Upper lobe of right lung (tissue), 1 donor: ENCODE measurements around the gene MAP4K5. TPM values are rescaled to one million over a fixed set of nuclear protein-coding genes. Genes with fewer than 3 reads are reported as not detected.
"Not testable (repeated sequence)": the region's sequence is repeated elsewhere in the genome, so short reads cannot be mapped to it uniquely, and the experiment has no call there.

Source experiments
- ATAC-seq: fragments of 200-7000 bp; cut with Tn5 transposase; one replicate; pipeline ENCODE4 v1.9.1; 2020; ENCODE audit warnings: mild to moderate bottlenecking, moderate library complexity
- DNase-seq: peaks from one replicate; pipeline ENCODE4 v3.0.0-alpha.2; 2020
- H3K27ac ChIP-seq: fragments of 200-600 bp; one replicate; pipeline ENCODE4 v1.8.0; 2022
- H3K27me3 ChIP-seq: fragments of 200-600 bp; one replicate; pipeline ENCODE4 v1.8.0; 2022; ENCODE audit warnings: mild to moderate bottlenecking
- H3K36me3 ChIP-seq: fragments of 200-600 bp; one replicate; pipeline ENCODE4 v1.8.0; 2022
- H3K4me1 ChIP-seq: fragments of 200-600 bp; one replicate; pipeline ENCODE4 v1.8.0; 2022
- H3K4me3 ChIP-seq: fragments of 200-600 bp; one replicate; pipeline ENCODE4 v1.8.0; 2022; ENCODE audit warnings: mild to moderate bottlenecking
- H3K9me3 ChIP-seq: fragments of 200-600 bp; one replicate; pipeline ENCODE4 v1.8.0; 2022
- intact Hi-C: fragments of 100-400 bp; cut with DNase I; formaldehyde crosslinking; loops from one replicate; pipeline ENCODE4 v1.11.0; 2022
- total RNA-seq: library from RNA; stranded (reverse); fragmentation: NEBNext Ultra II Directional; extraction: Animal tissue kit (Norgen Biotek cat#: 25700); gene quantifications from one replicate; pipeline ENCODE4 v1.2.1, GENCODE V29; 2021
- TF ChIP-seq, protein P1 (sequence below): fragments of 200-600 bp; IDR thresholded peaks from one replicate; pipeline ENCODE4 v1.8.0; 2022; ENCODE audit warnings: antibody characterized with exemption
- donor health status: DM: no; HTN: yes; CAD: no; lungs with severe emphysema.

Gene MAP4K5
- total RNA-seq, 1 donor from 2014 or later, result 46.3 TPM

DNA sequence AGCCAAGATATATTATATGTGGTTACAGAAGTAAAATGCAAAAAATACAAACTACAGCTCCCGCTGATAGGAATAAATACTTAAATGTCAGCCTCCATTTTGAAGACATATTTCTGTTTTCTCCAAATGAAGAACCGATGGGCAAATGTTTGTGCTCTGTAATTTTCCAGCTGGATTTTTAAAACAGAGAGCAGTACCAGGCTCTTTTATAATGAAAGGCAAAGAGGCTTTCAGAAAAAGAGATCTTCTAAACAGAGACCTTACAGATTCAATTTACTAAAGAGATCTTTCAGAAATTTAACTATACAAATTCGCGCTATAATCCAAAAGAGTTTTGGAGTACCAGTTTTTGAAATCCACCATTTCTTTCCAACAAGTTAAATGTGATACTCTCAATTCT, 19.9 kb downstream of the MAP4K5 start:
- Histone ChIP-seq H3K27me3 (no peaks in the 10 kb centered on the region), H3K4me1 (no peaks in the 10 kb centered on the region), H3K36me3 (no peaks in the 10 kb centered on the region), H3K9me3 (no peaks in the 10 kb centered on the region), H3K4me3 (no peak overlapping the region), H3K27ac (no peak overlapping the region)
- intact Hi-C loops, result no loop called here
- TF ChIP-seq, protein P1, sequence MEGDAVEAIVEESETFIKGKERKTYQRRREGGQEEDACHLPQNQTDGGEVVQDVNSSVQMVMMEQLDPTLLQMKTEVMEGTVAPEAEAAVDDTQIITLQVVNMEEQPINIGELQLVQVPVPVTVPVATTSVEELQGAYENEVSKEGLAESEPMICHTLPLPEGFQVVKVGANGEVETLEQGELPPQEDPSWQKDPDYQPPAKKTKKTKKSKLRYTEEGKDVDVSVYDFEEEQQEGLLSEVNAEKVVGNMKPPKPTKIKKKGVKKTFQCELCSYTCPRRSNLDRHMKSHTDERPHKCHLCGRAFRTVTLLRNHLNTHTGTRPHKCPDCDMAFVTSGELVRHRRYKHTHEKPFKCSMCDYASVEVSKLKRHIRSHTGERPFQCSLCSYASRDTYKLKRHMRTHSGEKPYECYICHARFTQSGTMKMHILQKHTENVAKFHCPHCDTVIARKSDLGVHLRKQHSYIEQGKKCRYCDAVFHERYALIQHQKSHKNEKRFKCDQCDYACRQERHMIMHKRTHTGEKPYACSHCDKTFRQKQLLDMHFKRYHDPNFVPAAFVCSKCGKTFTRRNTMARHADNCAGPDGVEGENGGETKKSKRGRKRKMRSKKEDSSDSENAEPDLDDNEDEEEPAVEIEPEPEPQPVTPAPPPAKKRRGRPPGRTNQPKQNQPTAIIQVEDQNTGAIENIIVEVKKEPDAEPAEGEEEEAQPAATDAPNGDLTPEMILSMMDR, result no peak
- ATAC-seq, result no peak
- DNase-seq, result no peak

- Histone ChIP-seq H3K27me3 (no peaks in the 10 kb centered on the region), H3K36me3 (no peaks in the 10 kb centered on the region), H3K9me3 (no peaks in the 10 kb centered on the region), H3K4me3 (no peak overlapping the region), H3K4me1 (no peaks in the 10 kb centered on the region), H3K27ac (no peak overlapping the region)
- ATAC-seq, result no peak
- intact Hi-C loops, result no loop called here
- TF ChIP-seq, protein P1, result no peak
- no peak for DNase-seq
Measured at GRCh38 chr14:50510157-50510556, 22.2 kb downstream of the MAP4K5 start.

GRCh38 chr14:50507078-50507477, 25.3 kb downstream of the MAP4K5 start:
- intact Hi-C loops, H3K27ac ChIP-seq, H3K4me1 ChIP-seq, ATAC-seq, H3K9me3 ChIP-seq, H3K27me3 ChIP-seq, H3K4me3 ChIP-seq, DNase-seq: not testable (repeated sequence)
- H3K36me3 ChIP-seq, result peaks cover 14% of the 10 kb centered on the region

DNA sequence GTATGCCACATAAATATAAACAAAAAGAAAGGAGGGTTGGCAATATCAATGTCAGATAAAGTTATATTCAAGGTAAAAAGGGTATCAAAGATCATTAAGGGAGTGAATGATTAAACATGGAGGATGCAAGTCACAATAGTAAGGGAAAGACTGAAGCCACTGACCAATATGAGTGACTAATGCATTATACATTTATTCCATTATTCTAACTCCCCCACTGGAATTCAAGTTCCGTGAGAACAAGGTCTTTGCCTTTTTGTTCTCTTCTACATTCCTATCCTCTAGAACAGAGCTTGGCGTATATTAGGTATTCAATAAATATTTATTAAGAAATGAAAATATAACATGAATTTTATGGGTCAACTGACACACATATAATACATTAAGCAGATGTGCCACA, 30.7 kb downstream of the MAP4K5 start:
- H3K4me3 ChIP-seq, result no peak overlapping the region
- H3K36me3 ChIP-seq, result peaks cover 14% of the 10 kb centered on the region
- ATAC-seq (no peak), DNase-seq (no peak)
- H3K9me3 ChIP-seq, result no peaks in the 10 kb centered on the region
- TF ChIP-seq, protein P1, result no peak
- H3K27me3 ChIP-seq, result no peaks in the 10 kb centered on the region
- intact Hi-C loops, result no loop called here
- no peak overlapping the region for H3K27ac ChIP-seq
- no peaks in the 10 kb centered on the region for H3K4me1 ChIP-seq

DNA sequence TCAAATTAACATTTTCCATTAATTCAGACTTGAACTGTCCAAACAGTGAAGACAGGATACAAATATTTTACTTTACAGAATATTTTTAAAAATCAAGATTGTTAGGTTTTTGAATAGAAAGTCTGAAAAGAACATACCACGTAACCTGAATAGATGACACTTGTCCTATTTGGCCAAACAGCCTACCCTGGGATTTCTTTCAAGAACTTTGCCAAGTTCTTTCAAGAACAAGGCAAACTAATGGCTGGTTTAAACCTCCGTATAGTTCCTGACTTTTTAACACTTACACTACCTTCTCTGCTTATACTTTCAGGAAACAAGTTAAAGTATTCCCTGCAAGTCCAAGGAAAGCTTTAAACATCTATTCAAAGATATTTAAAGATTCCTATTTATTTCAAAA, 35.0 kb downstream of the MAP4K5 start:
- Histone ChIP-seq H3K4me1 (no peaks in the 10 kb centered on the region), H3K4me3 (no peak overlapping the region), H3K27ac (no peak overlapping the region), H3K36me3 (no peaks in the 10 kb centered on the region), H3K27me3 (no peaks in the 10 kb centered on the region), H3K9me3 (no peaks in the 10 kb centered on the region)
- ATAC-seq (no peak), DNase-seq (no peak)
- intact Hi-C loops, result no loop called here
- TF ChIP-seq, protein P1, result no peak

DNA sequence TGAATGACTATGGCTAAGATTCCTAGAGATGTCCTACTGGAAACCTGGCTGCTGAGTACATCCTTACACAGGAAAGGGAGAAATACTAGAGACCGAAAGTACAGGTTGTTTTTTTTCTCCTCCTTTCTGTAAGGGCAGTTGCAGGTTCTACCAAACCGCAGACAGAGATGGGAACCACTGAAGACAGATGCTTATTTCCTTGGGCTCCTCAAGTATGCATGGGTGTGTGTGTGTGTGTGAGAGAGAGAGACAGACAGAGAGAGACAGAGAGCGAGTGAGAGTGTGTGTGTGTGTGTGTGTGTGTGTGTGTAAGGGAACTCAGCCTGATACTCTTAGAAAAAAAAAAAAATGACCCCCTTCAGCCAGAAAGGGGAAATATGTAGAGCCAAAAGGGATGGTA, 42.5 kb downstream of the MAP4K5 start:
- Histone ChIP-seq H3K9me3 (no peaks in the 10 kb centered on the region), H3K4me1 (no peaks in the 10 kb centered on the region), H3K27ac (no peak overlapping the region), H3K4me3 (no peak overlapping the region), H3K36me3 (no peaks in the 10 kb centered on the region), H3K27me3 (no peaks in the 10 kb centered on the region)
- intact Hi-C loops, result no loop called here
- DNase-seq (no peak), ATAC-seq (no peak)
- TF ChIP-seq, protein P1, result no peak
